GM12878 (cell line): Measurements from ENCODE around the gene LEF1. TPM values are rescaled to one million over a fixed set of nuclear protein-coding genes. Genes with fewer than 3 reads are reported as not detected.

Experiments
- ATAC-seq: fragments of 200-7000 bp; cut with Tn5 transposase; 3 replicates; pipeline ENCODE4 v1.9.1; 2020; ENCODE audit warnings: mild to moderate bottlenecking, moderate library complexity
- BruUV-seq: library from RNA; stranded (reverse); fragments of 400-500 nt; replicated peaks from 2 replicates; lab custom pipeline; 2021; lab: Mats Ljungman, UMichigan
- CTCF ChIA-PET: fragments of 300-600 bp; sonication (Branson Sonifier 250); formaldehyde crosslinking; extraction: SDS; loops from one replicate; lab custom pipeline; 2021; ENCODE audit warnings: inconsistent platforms; lab: Yijun Ruan, JAX
- POLR2A ChIA-PET: fragments of 350-600 bp; formaldehyde crosslinking; extraction: SDS; loops from one replicate; lab custom pipeline; 2021; ENCODE audit warnings: inconsistent platforms; lab: Charles Lee
- RAD21 ChIA-PET: fragments of 300-600 bp; sonication (Branson Sonifier 250); formaldehyde crosslinking; loops from one replicate; lab custom pipeline; 2023; ENCODE audit warnings: antibody characterized with exemption; ENCODE audit not compliant: unreplicated experiment; lab: Charles Lee
- SMC1A ChIA-PET: fragments of 300-600 bp; sonication (Branson Sonifier 250); formaldehyde crosslinking; loops from one replicate; lab custom pipeline; 2023; ENCODE audit not compliant: unreplicated experiment, uncharacterized antibody; lab: Charles Lee
- DNase-seq: peaks from one replicate; pipeline ENCODE4 v3.0.0-alpha.2; 2011; ENCODE audit warnings: low read depth, low spot score
- FAIRE-seq: peaks from 3 replicates; lab custom pipeline; 2011; peaks lifted over from hg19 to GRCh38; lab: Jason Lieb, UNC
- H2AFZ ChIP-seq: 2 replicates; pipeline ENCODE4 v1.6.0; 2011; ENCODE audit warnings: low read depth, low read length, control low read depth; ENCODE audit not compliant: control insufficient read depth
- H3K27ac ChIP-seq: 2 replicates; pipeline ENCODE4 v1.5.1; 2011; ENCODE audit warnings: control low read depth; ENCODE audit not compliant: control insufficient read depth, insufficient read depth
- H3K27me3 ChIP-seq, 2 experiments: replicated peaks in 1 of 2; 2 replicates each; pipeline versions ENCODE4 v1.6.0 to v1.6.1; 2011; ENCODE audit warnings: low read length in 1 of 2; ENCODE audit not compliant: control insufficient read depth in 2 of 2, insufficient read depth in 2 of 2
- H3K36me3 ChIP-seq, 2 experiments: 2 replicates each; pipeline ENCODE4 v1.5.1; 2011; ENCODE audit warnings: low read length in 1 of 2; ENCODE audit not compliant: control insufficient read depth in 2 of 2, insufficient read depth in 2 of 2
- H3K4me1 ChIP-seq: 2 replicates; pipeline ENCODE4 v1.6.1; 2011; ENCODE audit warnings: mild to moderate bottlenecking, low read length, moderate library complexity, mixed read lengths; ENCODE audit not compliant: control insufficient read depth, insufficient read depth
- H3K4me2 ChIP-seq: 2 replicates; pipeline ENCODE4 v1.6.0; 2011; ENCODE audit warnings: control low read depth; ENCODE audit not compliant: control insufficient read depth, insufficient read depth
- H3K4me3 ChIP-seq: fragments of 200-600 bp; sonication (generic); 2 replicates; pipeline ENCODE4 v1.5.1; 2016
- H3K79me2 ChIP-seq: 2 replicates; pipeline ENCODE4 v1.6.0; 2011; ENCODE audit warnings: low read length; ENCODE audit not compliant: control insufficient read depth, insufficient read depth
- H3K9ac ChIP-seq: 2 replicates; pipeline ENCODE4 v1.8.0; 2011; ENCODE audit warnings: low read length, control low read depth, mixed read lengths; ENCODE audit not compliant: control insufficient read depth, insufficient read depth
- H3K9me3 ChIP-seq: replicated peaks from 3 replicates; pipeline ENCODE4 v1.5.1; 2011; ENCODE audit warnings: mild to moderate bottlenecking, low read length; ENCODE audit not compliant: control insufficient read depth, insufficient read depth
- H4K20me1 ChIP-seq: 2 replicates; pipeline ENCODE4 v1.6.0; 2011; ENCODE audit not compliant: control insufficient read depth, insufficient read depth
- BHLHE40 ChIP-seq, 2 experiments: fragments of 450-650 bp in 1 of 2; IDR thresholded peaks; 2 replicates each; pipeline ENCODE4 v1.6.1; 2011 to 2017; ENCODE audit warnings: low read depth in 2 of 2, borderline replicate concordance in 1 of 2, improper control_type of control experiment in 1 of 2, low read length in 1 of 2, mild to moderate bottlenecking in 1 of 2
- CHD4 ChIP-seq: fragments of 200-600 bp; sonication (generic); IDR thresholded peaks from 2 replicates; pipeline ENCODE4 v1.6.1; 2016; ENCODE audit warnings: mild to moderate bottlenecking
- GATAD2B ChIP-seq: fragments of 450-650 bp; conservative IDR thresholded peaks from 2 replicates; pipeline ENCODE4 v1.6.1; 2017; ENCODE audit warnings: low read depth, mild to moderate bottlenecking, moderate library complexity
- IKZF2 ChIP-seq, 2 experiments: fragments of 450-650 bp; IDR thresholded peaks; 2 replicates each; pipeline ENCODE4 v1.6.1; 2017; ENCODE audit warnings: mild to moderate bottlenecking in 2 of 2, moderate library complexity in 2 of 2
- JUNB ChIP-seq: IDR thresholded peaks from 2 replicates; pipeline ENCODE4 v1.6.1; 2016; ENCODE audit warnings: antibody characterized with exemption, mild to moderate bottlenecking
- NBN ChIP-seq: fragments of 450-650 bp; IDR thresholded peaks from 2 replicates; pipeline ENCODE4 v1.6.1; 2016
- NFIC ChIP-seq: IDR thresholded peaks from 2 replicates; pipeline ENCODE4 v1.6.1; 2012; ENCODE audit warnings: low read depth, mild to moderate bottlenecking, inconsistent platforms, low read length, moderate library complexity
- NFXL1 ChIP-seq: fragments of 450-650 bp; IDR thresholded peaks from 2 replicates; pipeline ENCODE4 v1.6.1; 2017; ENCODE audit warnings: antibody characterized with exemption, mild to moderate bottlenecking, borderline replicate concordance
- NFYB ChIP-seq: IDR thresholded peaks from 2 replicates; pipeline ENCODE4 v1.6.1; 2011; ENCODE audit warnings: low read depth, mild to moderate bottlenecking, low read length, improper control_type of control experiment, moderate library complexity; ENCODE audit not compliant: insufficient read depth
- NR2C1 ChIP-seq: fragments of 450-650 bp; IDR thresholded peaks from 2 replicates; pipeline ENCODE4 v1.6.1; 2017; ENCODE audit warnings: antibody characterized with exemption, mild to moderate bottlenecking, moderate library complexity
- NRF1 ChIP-seq: conservative IDR thresholded peaks from 2 replicates; pipeline ENCODE4 v1.6.1; 2011; ENCODE audit warnings: mild to moderate bottlenecking, low read depth, low read length, improper control_type of control experiment
- PAX8 ChIP-seq: fragments of 450-650 bp; IDR thresholded peaks from 2 replicates; pipeline ENCODE4 v1.6.1; 2017; ENCODE audit warnings: mild to moderate bottlenecking, moderate library complexity
- WGBS: methylation state at CpG from one replicate; pipeline ENCODE4 v1.1.6; 2016; ENCODE audit warnings: low lambda C conversion rate; ENCODE audit not compliant: insufficient replicate concordance, insufficient coverage; ENCODE audit errors: missing lambda C conversion rate; 5-methylcytosine and 5-hydroxymethylcytosine counted together
- in situ Hi-C: fragments of 300-500 bp; cut with MboI; formaldehyde crosslinking; loops from 9 replicates; pipeline ENCODE4 v1.14.3; 2018; ENCODE audit warnings: mixed read lengths
- intact Hi-C: fragments of 100-400 bp; cut with micrococcal nuclease; formaldehyde crosslinking; loops from one replicate; pipeline ENCODE4 v1.14.2; 2022; ENCODE audit not compliant: unreplicated experiment
- polyA plus RNA-seq, 11 experiments: library from polyadenylated mRNA; depleted of rRNA in 4 of 11; unstranded in 6 of 11; stranded (reverse) in 5 of 11; fragments of >200 nt; fragmentation: Nextera tagmentation in 4 of 11; fragmentation: Illumina TruSeq in 1 of 11; extraction: Ambion mirVana in 4 of 11; extraction: Trizol in 1 of 11; gene quantifications; 1 replicate in 1 of 11; 2 replicates in 10 of 11; pipeline versions ENCODE4 v1.2.1 to v1.2.3, GENCODE V29; 2011 to 2016; ENCODE audit warnings: inconsistent platforms in 2 of 11, missing spikeins in 2 of 11, low read depth in 1 of 11
- total RNA-seq, 4 experiments: library from RNA; depleted of rRNA in 3 of 4; stranded (reverse); fragments of >200 nt in 3 of 4; fragmentation: Illumina TruSeq in 1 of 4; extraction: Trizol in 1 of 4; gene quantifications; 2 replicates each; pipeline versions ENCODE4 v1.2.1 to v1.2.3, GENCODE V29; 2013 to 2021
- TF ChIP-seq, protein P1 (sequence below): fragments of 450-650 bp; conservative IDR thresholded peaks from 2 replicates; pipeline ENCODE4 v1.6.1; 2017; ENCODE audit warnings: mild to moderate bottlenecking, moderate library complexity
- TF ChIP-seq, protein P2 (sequence below): IDR thresholded peaks from 2 replicates; pipeline ENCODE4 v1.6.1; 2011; ENCODE audit warnings: borderline replicate concordance, low read depth, mild to moderate bottlenecking, moderate library complexity, mixed read lengths, low read length; ENCODE audit not compliant: insufficient read depth; ENCODE audit errors: extremely low read length
- TF ChIP-seq, protein P3 (sequence below): fragments of 450-650 bp; IDR thresholded peaks from 2 replicates; pipeline ENCODE4 v1.6.1; 2017; ENCODE audit warnings: low read depth, mild to moderate bottlenecking, moderate library complexity
- TF ChIP-seq, protein P4 (sequence below): IDR thresholded peaks from 2 replicates; pipeline ENCODE4 v1.6.1; 2011; ENCODE audit warnings: borderline replicate concordance, low read depth, mild to moderate bottlenecking, moderate library complexity, low read length; ENCODE audit not compliant: insufficient read depth, poor library complexity, severe bottlenecking

The LEF1 gene
- total and polyA plus RNA-seq, 10 of the 15 experiments (the other 5 are each of a cell fraction or from before 2014, with no cell fraction given) = 10.2 to 38.1 (median 19.5) TPM

DNA sequence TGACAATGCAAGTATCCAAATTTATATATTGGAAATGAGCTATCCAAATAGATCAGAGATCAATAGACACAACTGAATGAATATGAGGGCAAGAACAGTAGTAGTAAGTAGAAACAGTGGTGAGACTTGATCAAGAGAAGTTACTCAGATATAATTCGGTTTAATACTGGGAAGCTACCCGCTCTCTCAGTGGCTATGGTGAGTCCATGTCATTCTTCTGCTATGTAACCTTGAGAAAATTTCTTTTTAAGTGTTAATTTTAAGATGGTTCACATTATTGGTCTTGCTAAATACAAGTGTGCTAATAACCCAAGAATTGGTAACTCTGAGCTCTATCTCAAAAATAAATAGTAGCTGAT, 53.6 kb downstream of the LEF1 start (continued):
- TF ChIP-seq, protein P1, sequence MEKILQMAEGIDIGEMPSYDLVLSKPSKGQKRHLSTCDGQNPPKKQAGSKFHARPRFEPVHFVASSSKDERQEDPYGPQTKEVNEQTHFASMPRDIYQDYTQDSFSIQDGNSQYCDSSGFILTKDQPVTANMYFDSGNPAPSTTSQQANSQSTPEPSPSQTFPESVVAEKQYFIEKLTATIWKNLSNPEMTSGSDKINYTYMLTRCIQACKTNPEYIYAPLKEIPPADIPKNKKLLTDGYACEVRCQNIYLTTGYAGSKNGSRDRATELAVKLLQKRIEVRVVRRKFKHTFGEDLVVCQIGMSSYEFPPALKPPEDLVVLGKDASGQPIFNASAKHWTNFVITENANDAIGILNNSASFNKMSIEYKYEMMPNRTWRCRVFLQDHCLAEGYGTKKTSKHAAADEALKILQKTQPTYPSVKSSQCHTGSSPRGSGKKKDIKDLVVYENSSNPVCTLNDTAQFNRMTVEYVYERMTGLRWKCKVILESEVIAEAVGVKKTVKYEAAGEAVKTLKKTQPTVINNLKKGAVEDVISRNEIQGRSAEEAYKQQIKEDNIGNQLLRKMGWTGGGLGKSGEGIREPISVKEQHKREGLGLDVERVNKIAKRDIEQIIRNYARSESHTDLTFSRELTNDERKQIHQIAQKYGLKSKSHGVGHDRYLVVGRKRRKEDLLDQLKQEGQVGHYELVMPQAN = no peak
- TF ChIP-seq BHLHE40 (IDR thresholded peaks at IDR 0.05; ENCODE audit: borderline replicate concordance in 1 of 2, low read depth in 2 of 2, low read length in 1 of 2) = no peak
- no peak for TF ChIP-seq PAX8
- no peak for TF ChIP-seq NR2C1

DNA sequence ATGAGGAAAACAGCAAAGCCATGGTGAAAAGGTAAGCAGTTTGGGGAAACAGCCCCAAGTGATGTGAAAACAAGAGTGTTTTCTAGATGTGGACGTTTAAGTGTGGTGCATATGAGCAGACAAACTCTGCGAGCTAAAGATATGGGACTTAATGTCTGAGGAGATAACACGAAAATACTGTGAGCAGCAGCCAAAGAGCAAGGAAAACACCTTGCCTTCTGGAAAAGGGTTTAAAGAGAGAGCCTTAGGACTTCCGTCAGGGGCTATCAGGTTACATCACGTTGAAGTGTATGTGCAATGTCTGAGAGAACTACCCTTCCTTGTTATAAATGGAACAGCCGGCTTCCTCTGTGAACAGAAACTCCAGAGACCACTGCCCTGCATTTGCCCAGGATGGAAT, 54.2 kb downstream of the LEF1 start:
- no peaks in the 10 kb centered on the region for H3K27me3 ChIP-seq
- CTCF ChIA-PET = interaction anchor here (0.7 to 2.1 kb wide), 2 partner anchors 8 to 17 kb away, joined by 4 to 8 read pairs; no protein-coding TSS in a partner anchor
- POLR2A ChIA-PET = interaction anchor here (0.7 kb wide), 1 partner anchor 61 kb away, joined by 4 read pairs; no protein-coding TSS in a partner anchor
- ATAC-seq (no peak), DNase-seq (no peak), FAIRE-seq (no peak)
- no peaks in the 10 kb centered on the region for H3K9me3 ChIP-seq
- no peak overlapping the region for H2AFZ ChIP-seq
- in situ Hi-C loops (no loop called here), intact Hi-C loops (loop anchor here (5.0 kb wide), 1 partner anchor 82 kb away; no protein-coding TSS in a partner anchor)
- 60% methylated on average over 6 of the region's 6 CpGs for WGBS
- SMC1A ChIA-PET = interaction anchor here (0.6 to 6.4 kb wide), 7 partner anchors 12 to 80 kb away, joined by 3 to 44 read pairs (median 4); no protein-coding TSS in a partner anchor
- no peaks in the 10 kb centered on the region for H4K20me1 ChIP-seq
- H3K4me3 ChIP-seq = no peak overlapping the region
- H3K4me1 ChIP-seq = peaks cover 37% of the 10 kb centered on the region
- H3K4me2 ChIP-seq = no peak overlapping the region
- RAD21 ChIA-PET = no interaction called here
- H3K36me3 ChIP-seq = no peaks in the 10 kb centered on the region
- BruUV-seq = no TSS peak
- no peaks in the 10 kb centered on the region for H3K79me2 ChIP-seq
- no peak overlapping the region for H3K9ac ChIP-seq
- H3K27ac ChIP-seq = no peak overlapping the region
- no peak for TF ChIP-seq NFXL1
- TF ChIP-seq, protein P2, sequence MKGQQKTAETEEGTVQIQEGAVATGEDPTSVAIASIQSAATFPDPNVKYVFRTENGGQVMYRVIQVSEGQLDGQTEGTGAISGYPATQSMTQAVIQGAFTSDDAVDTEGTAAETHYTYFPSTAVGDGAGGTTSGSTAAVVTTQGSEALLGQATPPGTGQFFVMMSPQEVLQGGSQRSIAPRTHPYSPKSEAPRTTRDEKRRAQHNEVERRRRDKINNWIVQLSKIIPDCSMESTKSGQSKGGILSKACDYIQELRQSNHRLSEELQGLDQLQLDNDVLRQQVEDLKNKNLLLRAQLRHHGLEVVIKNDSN = no peak
- TF ChIP-seq CHD4 = no peak
- TF ChIP-seq NRF1 = no peak
- TF ChIP-seq, protein P3, sequence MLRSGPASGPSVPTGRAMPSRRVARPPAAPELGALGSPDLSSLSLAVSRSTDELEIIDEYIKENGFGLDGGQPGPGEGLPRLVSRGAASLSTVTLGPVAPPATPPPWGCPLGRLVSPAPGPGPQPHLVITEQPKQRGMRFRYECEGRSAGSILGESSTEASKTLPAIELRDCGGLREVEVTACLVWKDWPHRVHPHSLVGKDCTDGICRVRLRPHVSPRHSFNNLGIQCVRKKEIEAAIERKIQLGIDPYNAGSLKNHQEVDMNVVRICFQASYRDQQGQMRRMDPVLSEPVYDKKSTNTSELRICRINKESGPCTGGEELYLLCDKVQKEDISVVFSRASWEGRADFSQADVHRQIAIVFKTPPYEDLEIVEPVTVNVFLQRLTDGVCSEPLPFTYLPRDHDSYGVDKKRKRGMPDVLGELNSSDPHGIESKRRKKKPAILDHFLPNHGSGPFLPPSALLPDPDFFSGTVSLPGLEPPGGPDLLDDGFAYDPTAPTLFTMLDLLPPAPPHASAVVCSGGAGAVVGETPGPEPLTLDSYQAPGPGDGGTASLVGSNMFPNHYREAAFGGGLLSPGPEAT = no peak
- no peak for TF ChIP-seq GATAD2B
- no peak for TF ChIP-seq JUNB
- TF ChIP-seq, protein P4, sequence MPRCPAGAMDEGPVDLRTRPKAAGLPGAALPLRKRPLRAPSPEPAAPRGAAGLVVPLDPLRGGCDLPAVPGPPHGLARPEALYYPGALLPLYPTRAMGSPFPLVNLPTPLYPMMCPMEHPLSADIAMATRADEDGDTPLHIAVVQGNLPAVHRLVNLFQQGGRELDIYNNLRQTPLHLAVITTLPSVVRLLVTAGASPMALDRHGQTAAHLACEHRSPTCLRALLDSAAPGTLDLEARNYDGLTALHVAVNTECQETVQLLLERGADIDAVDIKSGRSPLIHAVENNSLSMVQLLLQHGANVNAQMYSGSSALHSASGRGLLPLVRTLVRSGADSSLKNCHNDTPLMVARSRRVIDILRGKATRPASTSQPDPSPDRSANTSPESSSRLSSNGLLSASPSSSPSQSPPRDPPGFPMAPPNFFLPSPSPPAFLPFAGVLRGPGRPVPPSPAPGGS = no peak
- no peak for TF ChIP-seq IKZF2 (IDR thresholded peaks at IDR 0.05)
- no peak for TF ChIP-seq NBN
- no peak for TF ChIP-seq NFIC
- TF ChIP-seq NFYB = no peak
